Loucy (cell line): ENCODE measurements around the gene TSPAN3.

Source experiments
- EZH2phosphoT487 ChIP-seq: fragments of 200-600 bp; IDR thresholded peaks from 2 replicates; pipeline ENCODE4 v1.6.1; 2018; ENCODE audit warnings: antibody characterized with exemption, mild to moderate bottlenecking, moderate library complexity, borderline replicate concordance
- TF ChIP-seq, protein P1 (sequence below): fragments of 200-600 bp; sonication (generic); conservative IDR thresholded peaks from 2 replicates; pipeline ENCODE4 v1.5.1; 2014; ENCODE audit warnings: mild to moderate bottlenecking, antibody characterized with exemption, low read length

DNA sequence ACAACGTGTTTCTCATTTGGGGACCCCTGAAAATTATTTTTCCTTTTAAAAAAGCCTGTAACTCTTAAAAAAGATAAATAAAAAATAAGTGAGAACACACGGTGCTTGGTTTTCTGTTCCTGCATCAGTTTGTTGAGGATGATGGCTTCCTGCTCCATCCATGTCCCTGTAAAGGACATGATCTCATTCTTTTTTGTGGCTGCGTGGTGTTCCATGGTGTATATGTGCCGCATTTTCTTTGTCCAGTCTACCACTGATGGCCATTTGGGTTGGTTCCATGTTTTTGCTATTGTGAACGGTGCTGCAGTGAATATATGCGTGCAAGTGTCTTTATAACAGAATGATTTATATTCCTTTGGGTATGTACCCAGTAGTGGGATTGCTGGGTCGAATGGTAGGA lies 2.3 kb downstream of the TSPAN3 start:
- TF ChIP-seq, protein P1, sequence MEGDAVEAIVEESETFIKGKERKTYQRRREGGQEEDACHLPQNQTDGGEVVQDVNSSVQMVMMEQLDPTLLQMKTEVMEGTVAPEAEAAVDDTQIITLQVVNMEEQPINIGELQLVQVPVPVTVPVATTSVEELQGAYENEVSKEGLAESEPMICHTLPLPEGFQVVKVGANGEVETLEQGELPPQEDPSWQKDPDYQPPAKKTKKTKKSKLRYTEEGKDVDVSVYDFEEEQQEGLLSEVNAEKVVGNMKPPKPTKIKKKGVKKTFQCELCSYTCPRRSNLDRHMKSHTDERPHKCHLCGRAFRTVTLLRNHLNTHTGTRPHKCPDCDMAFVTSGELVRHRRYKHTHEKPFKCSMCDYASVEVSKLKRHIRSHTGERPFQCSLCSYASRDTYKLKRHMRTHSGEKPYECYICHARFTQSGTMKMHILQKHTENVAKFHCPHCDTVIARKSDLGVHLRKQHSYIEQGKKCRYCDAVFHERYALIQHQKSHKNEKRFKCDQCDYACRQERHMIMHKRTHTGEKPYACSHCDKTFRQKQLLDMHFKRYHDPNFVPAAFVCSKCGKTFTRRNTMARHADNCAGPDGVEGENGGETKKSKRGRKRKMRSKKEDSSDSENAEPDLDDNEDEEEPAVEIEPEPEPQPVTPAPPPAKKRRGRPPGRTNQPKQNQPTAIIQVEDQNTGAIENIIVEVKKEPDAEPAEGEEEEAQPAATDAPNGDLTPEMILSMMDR: no peak
- TF ChIP-seq EZH2phosphoT487: no peak
